ENCODE data around the gene ST6GALNAC1. TPM values are rescaled to one million over a fixed set of nuclear protein-coding genes. Genes with fewer than 3 reads are reported as not detected.

Gene ST6GALNAC1
- total RNA-seq, 1 donor from 2014 or later, result 14.1 TPM

GRCh38 chr17:76584427-76585032 is 59.0 kb downstream of the ST6GALNAC1 start:
- intact Hi-C loops (cut with DNase I), result no loop called here
- no peak for ATAC-seq
- H3K27ac ChIP-seq, result peak overlapping the region; percentile 81

DNA sequence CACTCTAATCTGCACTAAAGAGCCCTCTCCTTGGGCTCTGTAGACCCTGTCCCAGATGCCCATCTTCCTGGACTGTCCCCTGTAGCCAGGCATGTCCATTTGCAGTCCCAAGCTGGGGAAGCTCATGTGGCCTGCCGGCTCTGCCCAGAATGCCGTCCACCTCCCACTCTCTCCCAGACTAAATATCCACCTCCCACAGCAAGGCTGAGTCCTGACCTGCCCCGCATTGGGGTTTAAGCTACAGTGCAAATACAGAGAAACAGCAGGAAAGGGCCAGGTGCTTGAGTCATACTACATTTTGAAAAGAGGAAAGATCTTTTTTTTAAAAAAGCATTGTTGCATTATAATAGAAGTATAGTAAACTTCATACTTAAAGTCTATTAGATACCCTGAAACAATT is 60.9 kb downstream of the ST6GALNAC1 start:
- intact Hi-C loops (cut with DNase I), result no loop called here
- H3K9me3 ChIP-seq, result no peaks in the 10 kb centered on the region
- no peaks in the 10 kb centered on the region for H3K36me3 ChIP-seq
- no peak overlapping the region for H3K27ac ChIP-seq
- no peak overlapping the region for H3K4me3 ChIP-seq
- peaks cover 6% of the 10 kb centered on the region for H3K4me1 ChIP-seq
- no peaks in the 10 kb centered on the region for H3K27me3 ChIP-seq
- ATAC-seq, result no peak
- TF ChIP-seq CTCF (IDR thresholded peaks at IDR 0.05), result no peak
- DNase-seq, result peak; percentile 16

More at GRCh38 chr17:76584427-76585032, 59.0 kb downstream of the ST6GALNAC1 start:
- no peaks in the 10 kb centered on the region for H3K9me3 ChIP-seq
- TF ChIP-seq CTCF (IDR thresholded peaks at IDR 0.05), result no peak
- H3K4me3 ChIP-seq, result peak overlapping the region; percentile 77
- H3K36me3 ChIP-seq, result no peaks in the 10 kb centered on the region
- peaks cover 6% of the 10 kb centered on the region for H3K27me3 ChIP-seq
- DNase-seq, result peak; percentile 65
- H3K4me1 ChIP-seq, result peaks cover 6% of the 10 kb centered on the region

DNA sequence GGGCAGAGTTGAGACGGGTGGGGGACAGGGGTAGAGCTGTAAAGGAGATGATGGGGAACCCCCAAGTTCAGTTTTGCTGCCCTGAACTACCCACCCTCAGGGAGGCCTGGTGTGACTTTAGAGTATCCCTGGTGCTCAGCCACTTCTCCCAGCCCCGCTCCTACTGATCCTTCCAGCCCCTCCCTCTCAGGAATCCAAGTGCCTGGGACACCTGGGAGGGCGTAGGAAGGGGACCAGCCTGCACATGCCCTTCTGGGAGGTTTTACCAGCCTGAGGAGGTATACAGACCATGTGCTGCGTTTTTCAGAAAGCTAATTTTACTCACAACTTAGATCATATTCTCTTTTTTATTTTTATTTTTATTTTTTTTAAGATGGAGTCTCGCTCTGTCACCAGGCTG is 62.0 kb downstream of the ST6GALNAC1 start:
- TF ChIP-seq CTCF (IDR thresholded peaks at IDR 0.05), result no peak
- no peak overlapping the region for H3K27ac ChIP-seq
- DNase-seq, result no peak
- no peaks in the 10 kb centered on the region for H3K4me1 ChIP-seq
- no peak overlapping the region for H3K4me3 ChIP-seq
- intact Hi-C loops (cut with DNase I), result no loop called here
- no peaks in the 10 kb centered on the region for H3K36me3 ChIP-seq
- H3K9me3 ChIP-seq, result no peaks in the 10 kb centered on the region
- ATAC-seq, result no peak
- no peaks in the 10 kb centered on the region for H3K27me3 ChIP-seq

DNA sequence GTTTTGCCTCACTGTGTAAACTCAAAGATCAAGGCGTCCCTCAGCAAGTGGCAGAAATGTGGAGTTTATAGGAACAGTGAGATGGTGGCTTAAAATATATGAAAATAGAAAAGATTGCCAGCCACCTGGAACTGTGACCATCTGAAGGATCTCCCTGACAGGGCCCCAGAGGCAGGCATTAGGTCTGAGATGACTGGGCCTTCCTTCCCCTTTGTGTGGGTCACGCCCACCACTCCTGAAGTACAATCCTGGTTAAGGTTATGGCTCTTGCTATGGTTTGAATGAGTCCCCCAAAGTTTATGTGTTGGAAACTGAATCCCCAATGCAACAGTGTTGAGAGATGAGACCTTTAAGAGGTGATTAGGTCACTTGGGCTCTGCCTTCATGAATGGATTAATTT is 64.3 kb downstream of the ST6GALNAC1 start:
- Histone ChIP-seq H3K27me3 (no peaks in the 10 kb centered on the region), H3K36me3 (no peaks in the 10 kb centered on the region), H3K9me3 (no peaks in the 10 kb centered on the region), H3K27ac (no peak overlapping the region), H3K4me3 (no peak overlapping the region), H3K4me1 (no peaks in the 10 kb centered on the region)
- peak; percentile 51 for ATAC-seq
- no peak for TF ChIP-seq CTCF (IDR thresholded peaks at IDR 0.05)
- intact Hi-C loops (cut with DNase I), result no loop called here
- no peak for DNase-seq

- Histone ChIP-seq H3K27me3 (no peaks in the 10 kb centered on the region), H3K27ac (no peak overlapping the region), H3K9me3 (no peaks in the 10 kb centered on the region), H3K4me1 (no peaks in the 10 kb centered on the region), H3K36me3 (no peaks in the 10 kb centered on the region), H3K4me3 (no peak overlapping the region)
- no peak for DNase-seq
- ATAC-seq, result peak; percentile 59
- TF ChIP-seq CTCF (IDR thresholded peaks at IDR 0.05), result no peak
- intact Hi-C loops (cut with DNase I), result no loop called here
These were observed 65.2 kb downstream of the ST6GALNAC1 start for GRCh38 chr17:76578376-76578775.

DNA sequence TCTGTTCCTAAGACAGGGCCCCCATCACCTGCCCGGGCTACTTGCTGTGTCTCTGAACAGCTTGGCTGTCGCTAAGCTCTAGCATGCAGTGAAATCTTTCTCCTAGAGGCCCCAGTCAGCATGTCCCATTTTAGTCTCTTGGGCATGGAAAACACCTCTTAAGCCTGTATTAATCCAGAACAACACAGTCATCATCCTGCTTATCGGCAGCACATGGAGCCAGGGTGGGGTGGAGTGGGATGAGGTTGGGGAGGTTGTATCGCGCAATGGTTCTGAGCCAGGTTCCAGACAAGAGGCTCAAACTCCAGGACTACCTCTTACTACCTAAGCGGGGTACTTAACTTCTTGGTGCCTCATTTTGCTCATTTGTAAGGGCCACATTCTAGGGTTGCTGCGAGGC is 65.7 kb downstream of the ST6GALNAC1 start:
- Histone ChIP-seq H3K9me3 (no peaks in the 10 kb centered on the region), H3K36me3 (no peaks in the 10 kb centered on the region), H3K27me3 (no peaks in the 10 kb centered on the region), H3K4me1 (no peaks in the 10 kb centered on the region), H3K4me3 (no peak overlapping the region), H3K27ac (no peak overlapping the region)
- TF ChIP-seq CTCF (IDR thresholded peaks at IDR 0.05), result no peak
- ATAC-seq (no peak), DNase-seq (no peak)
- intact Hi-C loops (cut with DNase I), result no loop called here

Measured in upper lobe of right lung (tissue), 1 donor.